NCI-H187 treated with DMSO at 0.1 percent for 48 hours (cell line): ENCODE data around the gene ABLIM1.

Experiments
- DNase-seq: peaks from one replicate; lab custom pipeline; 2025; lab: John Stamatoyannopoulos, UW

Gene ABLIM1

GRCh38 chr10:114679552-114679951, 21.5 kb upstream of the ABLIM1 start:
- no peak for DNase-seq

GRCh38 chr10:114678820-114679219, 20.7 kb upstream of the ABLIM1 start:
- DNase-seq, result no peak

- DNase-seq, result no peak
These were observed 20.3 kb upstream of the ABLIM1 start for GRCh38 chr10:114678336-114678735.

GRCh38 chr10:114674346-114674745, 16.3 kb upstream of the ABLIM1 start:
- DNase-seq, result no peak

- DNase-seq, result no peak
These were observed 11.6 kb upstream of the ABLIM1 start for GRCh38 chr10:114669648-114670047.

GRCh38 chr10:114668375-114669080, 10.5 kb upstream of the ABLIM1 start:
- DNase-seq, result no peak

- DNase-seq, result no peak
These were observed 7.8 kb upstream of the ABLIM1 start for GRCh38 chr10:114665873-114666272.

- DNase-seq, result no peak
These were observed 7.3 kb upstream of the ABLIM1 start for GRCh38 chr10:114665406-114665805.

GRCh38 chr10:114664127-114664526, 6.1 kb upstream of the ABLIM1 start:
- no peak for DNase-seq

GRCh38 chr10:114663626-114664025, 5.6 kb upstream of the ABLIM1 start:
- DNase-seq, result no peak

GRCh38 chr10:114662646-114663217, 4.7 kb upstream of the ABLIM1 start:
- DNase-seq, result peak; percentile 28

GRCh38 chr10:114661212-114661880, 3.3 kb upstream of the ABLIM1 start:
- no peak for DNase-seq

GRCh38 chr10:114655671-114656070, 2.4 kb downstream of the ABLIM1 start:
- DNase-seq, result no peak

- DNase-seq, result no peak
These were observed 3.1 kb downstream of the ABLIM1 start for GRCh38 chr10:114654822-114655575.

GRCh38 chr10:114653926-114654325, 4.1 kb downstream of the ABLIM1 start:
- DNase-seq, result no peak

- no peak for DNase-seq
These were observed 5.4 kb downstream of the ABLIM1 start for GRCh38 chr10:114652402-114653368.

- no peak for DNase-seq
These were observed 7.2 kb downstream of the ABLIM1 start for GRCh38 chr10:114650831-114651230.

- DNase-seq, result no peak
These were observed 7.8 kb downstream of the ABLIM1 start for GRCh38 chr10:114650266-114650665.

- DNase-seq, result no peak
These were observed 8.7 kb downstream of the ABLIM1 start for GRCh38 chr10:114649217-114649903.

- DNase-seq, result no peak
These were observed 9.7 kb downstream of the ABLIM1 start for GRCh38 chr10:114648368-114648767.
